ENCODE measurements around the gene RNF17.

RNF17 gene

GRCh38 chr13:24896061-24896460 lies 132.1 kb downstream of the RNF17 start:
- DNase-seq (ENCODE audit: low spot score) = no peak

- DNase-seq (ENCODE audit: low spot score) = no peak
Measured at GRCh38 chr13:24897293-24897692, 133.3 kb downstream of the RNF17 start.

- no peak for DNase-seq (ENCODE audit: low spot score)
Measured at GRCh38 chr13:24899601-24900000, 135.6 kb downstream of the RNF17 start.

GRCh38 chr13:24900507-24900906 lies 136.5 kb downstream of the RNF17 start:
- DNase-seq (ENCODE audit: low spot score) = no peak

- no peak for DNase-seq (ENCODE audit: low spot score)
Measured at GRCh38 chr13:24905242-24905641, 141.3 kb downstream of the RNF17 start.

GRCh38 chr13:24906268-24906667 lies 142.3 kb downstream of the RNF17 start:
- DNase-seq (ENCODE audit: low spot score) = no peak

- no peak for DNase-seq (ENCODE audit: low spot score)
Measured at GRCh38 chr13:24910502-24911132, 146.6 kb downstream of the RNF17 start.

- no peak for DNase-seq (ENCODE audit: low spot score)
Measured at GRCh38 chr13:24911133-24911908, 147.4 kb downstream of the RNF17 start.

- DNase-seq (ENCODE audit: low spot score) = no peak
Measured at GRCh38 chr13:24916464-24916863, 152.5 kb downstream of the RNF17 start.

- DNase-seq (ENCODE audit: low spot score) = no peak
Measured at GRCh38 chr13:24921003-24921402, 157.0 kb downstream of the RNF17 start.

GRCh38 chr13:24921881-24922280 lies 157.9 kb downstream of the RNF17 start:
- no peak for DNase-seq (ENCODE audit: low spot score)

GRCh38 chr13:24922387-24922744 lies 158.4 kb downstream of the RNF17 start:
- peak; percentile 9 for DNase-seq (ENCODE audit: low spot score)

- peak; percentile 97 for DNase-seq (ENCODE audit: low spot score)
Measured at GRCh38 chr13:24922745-24923591, 159.0 kb downstream of the RNF17 start.

GRCh38 chr13:24925318-24926231 lies 161.6 kb downstream of the RNF17 start:
- DNase-seq (ENCODE audit: low spot score) = no peak

GRCh38 chr13:24927810-24928404 lies 163.9 kb downstream of the RNF17 start:
- no peak for DNase-seq (ENCODE audit: low spot score)

- no peak for DNase-seq (ENCODE audit: low spot score)
Measured at GRCh38 chr13:24929196-24929595, 165.2 kb downstream of the RNF17 start.

Measured in pons (tissue), 1 donor.